Measurements from ENCODE around the gene ZCCHC17.
"Not testable (repeated sequence)": the region's sequence is repeated elsewhere in the genome, so short reads cannot be mapped to it uniquely, and the experiment has no call there.

Gene ZCCHC17, protein sequence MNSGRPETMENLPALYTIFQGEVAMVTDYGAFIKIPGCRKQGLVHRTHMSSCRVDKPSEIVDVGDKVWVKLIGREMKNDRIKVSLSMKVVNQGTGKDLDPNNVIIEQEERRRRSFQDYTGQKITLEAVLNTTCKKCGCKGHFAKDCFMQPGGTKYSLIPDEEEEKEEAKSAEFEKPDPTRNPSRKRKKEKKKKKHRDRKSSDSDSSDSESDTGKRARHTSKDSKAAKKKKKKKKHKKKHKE

GRCh38 chr1:31296486-31297276, at the start of gene ZCCHC17, which contains the start of gene SNRNP40:
ZCCHC17 (plus strand) TSS chr1:31297032; CDS start chr1:31310099, 13,067 bp downstream.
SNRNP40 (minus strand) TSS chr1:31296788; CDS start chr1:31296751, 37 bp downstream.
- DNase-seq = peak; percentile 88 to 93

DNA sequence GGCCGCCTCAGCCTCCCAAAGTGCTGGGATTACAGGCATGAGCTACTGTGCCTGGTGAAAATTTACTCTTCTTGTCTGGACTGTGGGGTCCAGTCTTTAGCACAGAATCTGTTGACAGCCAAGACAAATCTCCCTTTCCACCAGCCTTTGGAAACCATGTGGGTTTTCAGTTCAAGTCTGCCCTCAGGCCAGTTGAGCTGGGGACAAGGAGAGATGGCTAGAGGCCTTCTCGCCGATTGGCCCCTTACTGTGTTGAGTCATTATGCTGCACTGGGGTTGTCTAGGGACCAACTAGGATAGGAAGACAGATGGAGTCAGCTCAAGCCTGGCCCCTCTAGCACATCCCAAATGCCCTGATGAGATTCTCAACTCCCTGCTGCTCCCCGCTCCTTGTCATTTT, 48.6 kb upstream of the ZCCHC17 start:
- no peak for DNase-seq

GRCh38 chr1:31249854-31250253, 47.0 kb upstream of the ZCCHC17 start:
- no peak for DNase-seq

- no peak for DNase-seq
These were observed 39.6 kb upstream of the ZCCHC17 start for GRCh38 chr1:31257213-31257612.

GRCh38 chr1:31258581-31258980, 38.3 kb upstream of the ZCCHC17 start:
- DNase-seq = no peak

GRCh38 chr1:31259746-31260145, 37.1 kb upstream of the ZCCHC17 start:
- no peak for DNase-seq

DNA sequence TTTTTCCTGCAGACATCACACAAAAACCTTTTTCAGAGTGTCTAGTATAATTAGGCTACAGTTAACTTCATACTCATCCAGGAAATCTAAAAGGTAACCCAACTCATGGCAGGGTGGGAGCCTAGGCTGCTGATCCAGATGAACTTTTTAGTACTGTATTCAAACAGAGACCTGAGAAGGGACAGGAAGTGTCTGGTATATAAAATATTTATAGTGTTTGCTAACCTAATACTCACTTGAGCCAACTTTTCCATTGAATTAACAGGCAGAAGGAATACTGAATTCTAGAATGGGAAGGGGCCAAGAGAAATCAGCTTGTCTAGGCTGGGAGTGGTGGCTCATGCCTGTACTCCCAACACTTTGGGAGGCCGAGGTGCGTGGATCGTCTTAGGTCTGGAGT, 34.9 kb upstream of the ZCCHC17 start:
- DNase-seq = no peak

GRCh38 chr1:31262393-31262792, 34.4 kb upstream of the ZCCHC17 start:
- not testable (repeated sequence) for DNase-seq

- DNase-seq = no peak
These were observed 33.4 kb upstream of the ZCCHC17 start for GRCh38 chr1:31263408-31263807.

- no peak for DNase-seq
These were observed 31.9 kb upstream of the ZCCHC17 start for GRCh38 chr1:31264790-31265386.

GRCh38 chr1:31266547-31266946, 30.3 kb upstream of the ZCCHC17 start:
- DNase-seq = no peak

- DNase-seq = no peak
These were observed 24.5 kb upstream of the ZCCHC17 start for GRCh38 chr1:31272369-31272768.

DNA sequence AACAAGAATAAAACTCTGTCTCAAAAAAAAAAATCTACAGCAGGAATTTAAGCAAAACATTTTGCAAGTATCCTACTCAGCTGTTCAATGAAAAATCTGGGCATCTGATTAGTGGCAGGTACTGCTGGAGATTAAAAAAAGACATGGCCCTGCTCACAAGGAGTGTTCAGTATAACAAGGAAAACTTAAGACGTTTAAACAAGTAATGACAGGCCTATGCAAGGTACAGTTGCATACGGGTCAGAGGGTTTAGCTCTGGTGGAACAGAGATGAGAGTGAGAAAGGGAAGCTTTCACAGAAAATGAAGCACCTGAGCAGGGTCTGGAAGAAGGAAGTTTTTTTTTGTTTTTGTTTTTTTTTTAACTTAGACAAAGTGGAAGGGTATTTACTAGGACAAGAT, 23.2 kb upstream of the ZCCHC17 start:
- no peak for DNase-seq

DNA sequence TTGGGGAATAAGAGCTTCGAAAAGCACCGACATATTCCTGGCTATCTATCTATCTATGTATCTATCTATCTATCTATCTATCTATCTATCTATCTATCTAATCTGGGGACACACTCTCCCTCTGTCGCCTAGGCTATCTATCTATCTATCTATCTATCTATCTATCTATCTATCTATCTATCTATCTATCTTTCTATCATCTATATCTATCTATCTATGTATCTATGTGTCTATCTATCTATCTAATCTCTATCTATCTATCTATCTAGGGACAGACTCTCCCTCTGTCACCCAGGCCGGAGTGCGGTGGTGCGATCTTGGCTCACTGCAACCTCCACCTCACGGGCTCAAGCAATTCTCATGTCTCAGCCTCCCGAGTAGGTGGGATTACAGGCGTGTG, 14.4 kb upstream of the ZCCHC17 start:
- DNase-seq = not testable (repeated sequence)

DNA sequence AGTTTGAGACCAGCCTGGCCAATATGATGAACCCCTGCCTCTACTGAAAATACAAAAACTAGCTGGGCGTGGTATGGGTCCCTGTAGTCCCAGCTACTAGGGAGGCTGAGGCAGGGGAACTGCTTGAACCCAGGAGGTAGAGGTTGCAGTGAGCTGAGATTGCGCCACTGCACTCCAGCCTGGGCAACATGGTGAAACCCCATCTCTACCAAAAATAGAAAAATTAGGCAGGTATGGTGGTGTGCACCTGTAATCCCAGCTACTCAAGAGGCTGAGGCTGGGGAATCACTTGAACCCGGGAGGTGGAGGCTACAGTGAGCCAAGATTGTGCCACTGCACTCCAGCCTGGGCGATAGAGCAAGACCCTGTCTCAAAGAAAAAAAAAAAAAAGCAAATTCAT, 9.0 kb upstream of the ZCCHC17 start:
- DNase-seq = peak; percentile 4 to 27

- no peak for DNase-seq
These were observed 7.8 kb upstream of the ZCCHC17 start for GRCh38 chr1:31289021-31289420.

GRCh38 chr1:31295874-31296485, 852 bp upstream of the ZCCHC17 start:
- DNase-seq = no peak

- no peak for DNase-seq
These were observed 730 bp downstream of the ZCCHC17 start for GRCh38 chr1:31297277-31298247.

DNA sequence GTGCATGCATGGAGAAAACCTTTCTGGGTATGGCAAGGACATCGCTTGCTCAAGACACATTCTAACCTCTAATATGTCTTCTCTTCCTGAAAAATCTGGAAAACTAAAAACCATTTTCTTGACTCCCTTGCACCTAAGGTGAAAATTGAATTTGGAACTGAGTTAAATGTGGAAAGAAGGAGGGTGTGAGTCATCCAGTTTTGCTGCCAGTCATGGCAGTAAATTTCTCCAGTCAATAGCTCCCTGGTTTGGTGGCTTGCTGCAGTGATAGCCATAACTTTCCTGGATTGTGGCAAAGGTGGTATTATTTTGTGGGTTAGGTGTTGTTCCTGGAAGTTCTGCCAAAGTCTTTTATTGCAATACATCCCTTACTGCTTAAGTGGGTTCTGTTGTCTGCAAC, 2.5 kb downstream of the ZCCHC17 start:
- no peak for DNase-seq

DNA sequence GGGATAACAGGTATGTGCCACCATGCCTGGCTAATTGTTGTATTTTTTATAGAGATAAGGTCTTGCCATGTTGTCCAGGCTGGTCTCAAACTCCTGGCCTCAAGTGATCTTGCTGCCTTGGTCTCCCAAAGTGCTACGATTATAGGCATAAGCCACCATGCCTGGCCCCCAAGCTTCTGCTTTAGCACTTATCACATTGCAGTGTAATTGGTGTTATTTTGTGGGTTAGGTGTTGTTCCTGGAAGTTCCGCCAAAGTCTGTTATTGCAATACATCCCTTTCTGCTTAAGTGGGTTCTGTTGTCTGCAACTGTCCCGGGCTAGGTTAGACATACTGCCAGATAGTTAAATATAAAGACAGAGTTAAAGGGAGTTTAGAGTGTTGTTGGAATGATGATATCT, 3.4 kb downstream of the ZCCHC17 start:
- no peak for DNase-seq

DNA sequence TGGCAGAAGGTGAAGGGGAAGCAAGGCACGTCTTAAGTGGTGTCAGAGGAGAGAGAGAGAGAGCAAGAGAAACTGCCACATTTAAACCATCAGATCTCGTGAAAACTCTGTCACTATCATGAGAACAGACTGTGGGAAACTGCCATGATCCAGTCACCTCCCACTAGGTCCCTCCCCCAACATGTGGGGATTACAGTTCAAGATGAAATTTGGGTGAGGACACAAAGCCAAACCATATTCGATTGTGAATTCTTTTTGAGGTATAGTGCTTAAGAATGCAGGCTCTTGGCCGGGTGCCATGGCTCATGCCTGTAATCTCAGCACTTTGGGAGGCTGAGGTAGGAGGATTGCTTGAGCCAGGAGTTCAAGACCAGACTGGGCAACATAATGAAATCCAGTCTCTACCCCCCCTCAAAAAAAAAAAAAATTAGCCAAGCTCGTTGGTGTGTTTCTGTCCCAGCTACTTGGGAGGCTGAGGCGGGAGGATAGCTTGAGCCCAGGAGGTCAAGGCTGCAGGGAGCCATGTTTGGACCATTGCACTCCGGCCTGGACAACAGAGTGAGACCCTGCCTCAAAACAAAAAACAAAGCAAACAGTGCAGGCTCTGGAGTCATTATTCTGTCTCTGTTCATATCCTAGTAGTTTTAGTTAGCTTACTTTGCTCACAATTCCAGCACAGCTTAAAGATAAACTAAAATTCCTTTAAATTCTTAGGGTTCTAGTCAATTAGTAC, 6.0 kb downstream of the ZCCHC17 start:
- no peak for DNase-seq

DNA sequence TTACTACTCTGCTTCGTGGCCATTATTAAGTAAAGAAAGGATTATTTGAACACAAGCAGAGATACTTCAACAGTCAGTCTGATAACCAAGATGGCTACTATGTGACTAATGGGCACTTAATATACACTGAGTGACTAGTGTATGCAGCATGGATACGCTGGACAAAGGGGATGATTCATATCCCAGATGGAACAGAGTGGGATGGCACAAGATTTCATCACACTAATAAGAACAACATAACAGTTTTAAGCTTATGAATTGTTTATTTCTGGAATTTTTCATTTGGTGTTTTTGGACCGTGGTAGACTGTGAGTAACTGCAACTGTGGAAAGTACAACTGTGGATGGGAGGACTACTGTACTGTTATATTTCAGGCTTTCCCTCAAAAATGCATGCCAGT, 9.4 kb downstream of the ZCCHC17 start:
- no peak for DNase-seq

All from stimulated activated CD4-positive, alpha-beta T cell treated with anti-CD3 and anti-CD28 coated beads, Interleukin-2, amount 100 ng/mL, for 24 hours (primary cell).